ENCODE measurements around the gene KLF3.

Gene KLF3

DNA sequence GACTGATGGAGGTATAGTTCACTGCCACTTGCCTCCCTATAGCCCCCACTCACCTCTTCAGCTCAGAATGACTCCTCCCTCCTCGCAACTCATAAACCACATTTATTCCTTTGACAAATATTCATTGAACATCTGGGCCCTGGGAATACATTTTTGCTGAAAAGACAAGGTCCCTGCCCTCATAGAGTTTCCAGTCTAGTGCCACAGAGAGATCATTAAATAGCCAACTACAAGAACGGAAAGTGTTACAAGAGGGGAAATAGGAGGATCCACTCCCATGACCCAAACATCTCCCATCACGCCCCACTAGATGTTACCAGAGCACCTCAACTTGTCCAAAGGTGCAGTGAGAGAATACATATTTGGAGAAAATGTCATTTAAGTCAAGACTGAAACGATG is 3.2 kb upstream of the KLF3 start:
- Histone ChIP-seq H3K36me3 (ENCODE audit: control insufficient read depth in 1 of 2, insufficient read depth in 2 of 2, low read depth in 1 of 2, low read length in 2 of 2) (no peaks in the 10 kb centered on the region), H2BK5ac (ENCODE audit: low read depth, low read length, poor library complexity, severe bottlenecking) (no peak overlapping the region), H3K9ac (ENCODE audit: low read length) (no peak overlapping the region), H3K27me3 (ENCODE audit: control insufficient read depth in 1 of 2, insufficient read depth in 1 of 2, low read length in 2 of 2) (no peaks in the 10 kb centered on the region), H3K4me2 (ENCODE audit: low read length, poor library complexity, severe bottlenecking) (no peak overlapping the region), H2AK5ac (ENCODE audit: low read length, severe bottlenecking) (no peak overlapping the region), H3K9me3 (ENCODE audit: control insufficient read depth, low read length) (no peaks in the 10 kb centered on the region), H3K27ac (ENCODE audit: low read length, poor library complexity, severe bottlenecking) (no peak overlapping the region), H2BK120ac (ENCODE audit: low read depth, low read length) (no peak overlapping the region), H3K18ac (ENCODE audit: low read depth in 1 of 2, low read length in 2 of 2) (no peak overlapping the region), H3K4ac (ENCODE audit: low read depth in 1 of 2, low read length in 2 of 2) (no peak overlapping the region), H3K4me1 (ENCODE audit: control insufficient read depth, insufficient read depth, low read depth, low read length) (peaks cover 4% of the 10 kb centered on the region), H3K23ac (ENCODE audit: low read length in 2 of 2) (no peak overlapping the region), H4K91ac (ENCODE audit: low read length) (no peak overlapping the region), H3K79me1 (replicated peaks; ENCODE audit: low read length, poor library complexity, severe bottlenecking) (peaks cover 4% of the 10 kb centered on the region), H2BK12ac (ENCODE audit: low read length in 2 of 2) (no peak overlapping the region), H3K4me3 (ENCODE audit: insufficient read depth in 1 of 2, low read depth in 1 of 2, low read length in 2 of 2) (no peak overlapping the region), H2AFZ (ENCODE audit: low read depth, low read length) (no peak overlapping the region), H4K8ac (ENCODE audit: low read length) (no peak overlapping the region), H3K14ac (ENCODE audit: low read length in 2 of 2) (no peak overlapping the region), H2BK15ac (ENCODE audit: low read depth, poor library complexity, severe bottlenecking) (no peak overlapping the region)
- no peak for DNase-seq
- 98% methylated on average over 3 of the region's 4 CpGs for WGBS

DNA sequence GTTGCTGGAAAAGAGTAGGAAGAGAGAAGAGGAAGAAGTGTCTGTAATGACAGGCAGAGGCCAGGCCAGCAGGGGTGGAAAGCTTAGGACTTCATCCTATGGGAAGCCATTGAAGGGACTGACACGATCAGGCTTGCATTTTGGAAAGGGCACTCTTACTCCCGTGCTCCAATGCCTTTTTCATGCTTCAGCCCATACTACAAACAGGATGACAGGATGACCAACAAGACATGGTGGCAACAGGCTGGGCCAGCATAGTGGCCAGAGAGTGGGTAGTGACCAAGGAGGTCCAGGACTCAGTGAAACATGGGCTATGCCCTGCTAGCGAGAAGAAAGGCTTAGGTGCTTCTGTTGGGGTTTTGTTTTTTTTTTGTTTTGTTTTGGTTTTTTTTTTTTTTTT is 2.6 kb upstream of the KLF3 start:
- 94% methylated on average over 2 of the region's 3 CpGs for WGBS
- Histone ChIP-seq H2BK12ac (ENCODE audit: low read length in 2 of 2) (peak overlapping the region in 1 of 2 experiments; percentile 18), H3K9ac (ENCODE audit: low read length) (no peak overlapping the region), H3K4me1 (ENCODE audit: control insufficient read depth, insufficient read depth, low read depth, low read length) (peaks cover 4% of the 10 kb centered on the region), H2AK5ac (ENCODE audit: low read length, severe bottlenecking) (no peak overlapping the region), H3K4ac (ENCODE audit: low read depth in 1 of 2, low read length in 2 of 2) (no peak overlapping the region), H3K79me1 (replicated peaks; ENCODE audit: low read length, poor library complexity, severe bottlenecking) (peaks cover 4% of the 10 kb centered on the region), H3K23ac (ENCODE audit: low read length in 2 of 2) (no peak overlapping the region), H4K8ac (ENCODE audit: low read length) (no peak overlapping the region), H3K27me3 (ENCODE audit: control insufficient read depth in 1 of 2, insufficient read depth in 1 of 2, low read length in 2 of 2) (no peaks in the 10 kb centered on the region), H4K91ac (ENCODE audit: low read length) (no peak overlapping the region), H2BK120ac (ENCODE audit: low read depth, low read length) (no peak overlapping the region), H2BK15ac (ENCODE audit: low read depth, poor library complexity, severe bottlenecking) (no peak overlapping the region), H3K4me3 (ENCODE audit: insufficient read depth in 1 of 2, low read depth in 1 of 2, low read length in 2 of 2) (no peak overlapping the region), H3K9me3 (ENCODE audit: control insufficient read depth, low read length) (no peaks in the 10 kb centered on the region), H3K18ac (ENCODE audit: low read depth in 1 of 2, low read length in 2 of 2) (peak overlapping the region in 1 of 2 experiments; percentile 57), H3K14ac (ENCODE audit: low read length in 2 of 2) (peak overlapping the region in 1 of 2 experiments; percentile 55), H2BK5ac (ENCODE audit: low read depth, low read length, poor library complexity, severe bottlenecking) (no peak overlapping the region), H3K36me3 (ENCODE audit: control insufficient read depth in 1 of 2, insufficient read depth in 2 of 2, low read depth in 1 of 2, low read length in 2 of 2) (no peaks in the 10 kb centered on the region), H3K27ac (ENCODE audit: low read length, poor library complexity, severe bottlenecking) (no peak overlapping the region), H3K4me2 (ENCODE audit: low read length, poor library complexity, severe bottlenecking) (no peak overlapping the region), H2AFZ (ENCODE audit: low read depth, low read length) (no peak overlapping the region)
- no peak for DNase-seq

DNA sequence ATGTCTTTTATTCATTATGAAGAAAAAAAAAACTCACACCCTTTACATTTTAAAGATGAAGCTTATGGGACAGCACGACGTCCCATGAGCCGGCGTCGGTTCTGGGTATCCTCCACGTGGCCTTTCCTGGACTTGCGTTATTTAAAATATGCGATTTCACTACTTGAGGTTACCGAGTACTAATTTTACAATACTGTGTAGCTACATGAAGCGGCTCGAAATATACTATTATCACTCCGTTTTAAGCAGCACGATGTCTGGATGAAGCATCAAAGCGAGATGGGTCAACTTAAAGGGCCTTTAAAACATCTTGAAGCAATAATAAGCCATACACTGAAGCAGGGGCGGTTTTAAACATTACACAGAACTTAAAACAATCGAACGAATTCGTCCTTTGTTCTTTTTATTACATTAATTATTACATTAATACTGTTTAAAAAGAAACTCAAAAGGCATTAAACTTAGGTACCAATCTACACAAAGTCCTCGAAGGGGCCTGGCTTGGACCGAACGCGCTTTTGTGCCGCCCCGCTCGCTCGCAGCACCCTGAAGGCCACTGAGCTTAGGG is 1.4 kb upstream of the KLF3 start:
- WGBS = 55% methylated on average over 22 of the region's 26 CpGs
- H3K4me2 ChIP-seq (ENCODE audit: low read length, poor library complexity, severe bottlenecking) = peak overlapping the region; percentile 89
- H3K4me3 ChIP-seq (ENCODE audit: insufficient read depth in 1 of 2, low read depth in 1 of 2, low read length in 2 of 2) = peak overlapping the region; percentile 65 to 83
- H3K9me3 ChIP-seq (ENCODE audit: control insufficient read depth, low read length) = no peaks in the 10 kb centered on the region
- H4K8ac ChIP-seq (ENCODE audit: low read length) = peak overlapping the region; percentile 70
- H4K91ac ChIP-seq (ENCODE audit: low read length) = peak overlapping the region; percentile 87
- no peak overlapping the region for H2BK12ac ChIP-seq (ENCODE audit: low read length in 2 of 2)
- no peaks in the 10 kb centered on the region for H3K36me3 ChIP-seq (ENCODE audit: control insufficient read depth in 1 of 2, insufficient read depth in 2 of 2, low read depth in 1 of 2, low read length in 2 of 2)
- no peak overlapping the region for H2BK5ac ChIP-seq (ENCODE audit: low read depth, low read length, poor library complexity, severe bottlenecking)
- H2AK5ac ChIP-seq (ENCODE audit: low read length, severe bottlenecking) = no peak overlapping the region
- H3K4me1 ChIP-seq (ENCODE audit: control insufficient read depth, insufficient read depth, low read depth, low read length) = peaks cover 4% of the 10 kb centered on the region
- peak overlapping the region; percentile 95 for H2BK120ac ChIP-seq (ENCODE audit: low read depth, low read length)
- H2BK15ac ChIP-seq (ENCODE audit: low read depth, poor library complexity, severe bottlenecking) = no peak overlapping the region
- H3K9ac ChIP-seq (ENCODE audit: low read length) = peak overlapping the region; percentile 96
- H2AFZ ChIP-seq (ENCODE audit: low read depth, low read length) = no peak overlapping the region
- no peaks in the 10 kb centered on the region for H3K27me3 ChIP-seq (ENCODE audit: control insufficient read depth in 1 of 2, insufficient read depth in 1 of 2, low read length in 2 of 2)
- peak overlapping the region; percentile 83 to 87 for H3K18ac ChIP-seq (ENCODE audit: low read depth in 1 of 2, low read length in 2 of 2)
- no peak overlapping the region for H3K23ac ChIP-seq (ENCODE audit: low read length in 2 of 2)
- peak overlapping the region in 1 of 2 experiments; percentile 22 for H3K14ac ChIP-seq (ENCODE audit: low read length in 2 of 2)
- peaks cover 4% of the 10 kb centered on the region for H3K79me1 ChIP-seq (replicated peaks; ENCODE audit: low read length, poor library complexity, severe bottlenecking)
- H3K4ac ChIP-seq (ENCODE audit: low read depth in 1 of 2, low read length in 2 of 2) = peak overlapping the region in 1 of 2 experiments; percentile 30
- peak overlapping the region; percentile 55 for H3K27ac ChIP-seq (ENCODE audit: low read length, poor library complexity, severe bottlenecking)
- DNase-seq = no peak

DNA sequence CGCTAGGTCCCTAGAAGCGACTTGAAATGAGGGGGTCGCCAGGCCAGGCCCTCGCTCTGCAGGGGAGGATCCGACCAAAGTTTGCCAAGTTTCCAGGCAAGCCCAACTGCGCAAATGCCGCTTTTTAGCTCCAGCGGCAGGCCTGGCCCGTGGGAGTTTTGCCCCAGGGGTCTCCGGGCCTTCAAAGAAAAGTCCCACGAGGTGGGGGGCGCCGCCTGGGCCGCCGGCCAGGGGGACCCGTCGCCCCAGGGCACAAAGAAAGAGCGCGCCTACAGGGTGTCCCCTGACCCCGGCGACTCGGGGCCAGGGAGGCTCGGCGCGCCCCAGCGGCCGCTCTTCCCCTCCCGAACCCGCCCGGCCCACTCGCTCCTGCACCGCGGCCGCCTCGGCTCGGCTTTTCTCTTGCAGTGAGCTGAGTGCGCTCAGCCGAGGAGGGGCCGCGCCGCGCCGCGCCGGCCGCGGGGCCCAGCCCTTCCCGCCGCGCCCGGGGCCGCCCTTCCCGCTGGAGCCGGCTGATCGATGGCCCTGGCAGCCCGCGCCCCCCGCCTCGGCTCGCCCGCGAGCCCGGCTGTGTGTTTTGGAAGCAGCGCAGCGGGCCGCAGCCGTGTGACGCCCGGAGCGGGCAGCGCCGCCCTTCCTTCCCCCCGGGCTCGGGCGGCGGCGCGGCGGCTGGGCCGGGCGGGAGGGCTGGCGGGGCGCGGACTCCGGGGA is 754 bp upstream of the KLF3 start:
- Histone ChIP-seq H3K27ac (ENCODE audit: low read length, poor library complexity, severe bottlenecking) (peak overlapping the region; percentile 55), H3K4me1 (ENCODE audit: control insufficient read depth, insufficient read depth, low read depth, low read length) (peaks cover 4% of the 10 kb centered on the region), H3K4ac (ENCODE audit: low read depth in 1 of 2, low read length in 2 of 2) (peak overlapping the region; percentile 30 to 75), H4K8ac (ENCODE audit: low read length) (peak overlapping the region; percentile 90), H4K91ac (ENCODE audit: low read length) (peak overlapping the region; percentile 87), H2BK5ac (ENCODE audit: low read depth, low read length, poor library complexity, severe bottlenecking) (no peak overlapping the region), H2AK5ac (ENCODE audit: low read length, severe bottlenecking) (no peak overlapping the region), H3K9me3 (ENCODE audit: control insufficient read depth, low read length) (no peaks in the 10 kb centered on the region), H3K79me1 (replicated peaks; ENCODE audit: low read length, poor library complexity, severe bottlenecking) (peaks cover 4% of the 10 kb centered on the region), H3K36me3 (ENCODE audit: control insufficient read depth in 1 of 2, insufficient read depth in 2 of 2, low read depth in 1 of 2, low read length in 2 of 2) (no peaks in the 10 kb centered on the region), H2BK120ac (ENCODE audit: low read depth, low read length) (peak overlapping the region; percentile 95), H3K18ac (ENCODE audit: low read depth in 1 of 2, low read length in 2 of 2) (peak overlapping the region; percentile 83 to 87), H3K4me2 (ENCODE audit: low read length, poor library complexity, severe bottlenecking) (peak overlapping the region; percentile 89), H3K9ac (ENCODE audit: low read length) (peak overlapping the region; percentile 96), H2BK15ac (ENCODE audit: low read depth, poor library complexity, severe bottlenecking) (peak overlapping the region; percentile 86), H3K27me3 (ENCODE audit: control insufficient read depth in 1 of 2, insufficient read depth in 1 of 2, low read length in 2 of 2) (no peaks in the 10 kb centered on the region), H3K14ac (ENCODE audit: low read length in 2 of 2) (peak overlapping the region; percentile 47 to 53), H2BK12ac (ENCODE audit: low read length in 2 of 2) (peak overlapping the region; percentile 21 to 75), H3K23ac (ENCODE audit: low read length in 2 of 2) (peak overlapping the region in 1 of 2 experiments; percentile 34), H2AFZ (ENCODE audit: low read depth, low read length) (peak overlapping the region; percentile 19), H3K4me3 (ENCODE audit: insufficient read depth in 1 of 2, low read depth in 1 of 2, low read length in 2 of 2) (peak overlapping the region; percentile 65 to 83)
- under 1% methylated on average over 48 of the region's 85 CpGs for WGBS
- no peak for DNase-seq

All from mesenchymal stem cell (in vitro differentiated cells and primary cell).